Type B pancreatic cell (in vitro differentiated cells): ENCODE measurements around the gene PTGES2. TPM values are rescaled to one million over a fixed set of nuclear protein-coding genes. Genes with fewer than 3 reads are reported as not detected.

Experiments
- DNase-seq: peaks from one replicate; pipeline ENCODE4 v3.0.0; 2021; ENCODE audit warnings: mixed read lengths; ENCODE audit not compliant: unreplicated experiment; ENCODE audit errors: extremely low spot score
- H3K27ac Mint-ChIP-seq: 2 replicates; pipeline ENCODE4 v1.8.0; 2021; ENCODE audit warnings: mild to moderate bottlenecking, mixed read lengths
- H3K27me3 Mint-ChIP-seq: 2 replicates; pipeline ENCODE4 v1.8.0; 2021; ENCODE audit warnings: mixed read lengths
- H3K36me3 Mint-ChIP-seq: 2 replicates; pipeline ENCODE4 v1.8.0; 2021; ENCODE audit warnings: mixed read lengths
- H3K4me1 Mint-ChIP-seq: one replicate; pipeline ENCODE4 v1.8.0; 2021; ENCODE audit warnings: mixed read lengths; ENCODE audit not compliant: unreplicated experiment
- H3K4me3 Mint-ChIP-seq: 2 replicates; pipeline ENCODE4 v1.8.0; 2021; ENCODE audit warnings: mild to moderate bottlenecking, mixed read lengths
- H3K9me3 Mint-ChIP-seq: 2 replicates; pipeline ENCODE4 v1.8.0; 2021; ENCODE audit warnings: mixed read lengths
- total RNA-seq: library from RNA; stranded (reverse); gene quantifications from 2 replicates; pipeline ENCODE4 v1.2.1, GENCODE V29; 2021; ENCODE audit warnings: low replicate concordance
- TF ChIP-seq, protein P1 (sequence below): fragments of 200-600 bp; sonication (generic); conservative IDR thresholded peaks from 2 replicates; pipeline ENCODE4 v1.5.0; 2021; ENCODE audit warnings: antibody characterized with exemption, mild to moderate bottlenecking

Gene PTGES2
- total RNA-seq, 1 donor from 2014 or later: 67.2 TPM

DNA sequence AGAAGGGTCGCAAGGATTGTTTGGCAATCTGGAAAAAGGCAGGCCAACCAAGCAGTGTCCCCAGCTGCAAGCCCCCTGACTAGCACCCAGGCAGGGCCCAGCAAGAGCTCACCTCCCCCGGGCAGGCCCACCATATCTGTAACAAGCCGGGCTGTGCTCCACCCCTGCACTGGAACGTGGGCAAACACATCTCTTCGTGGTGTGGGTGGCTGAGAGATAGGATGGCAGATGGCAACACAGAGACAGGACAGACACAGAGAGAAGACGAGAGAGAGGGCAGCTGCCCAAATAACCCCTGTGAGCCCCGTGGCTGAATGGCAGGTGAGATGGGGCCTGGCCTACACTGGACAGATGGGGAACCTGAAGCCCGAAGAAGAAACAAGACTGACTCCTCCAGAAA lies 42.0 kb upstream of the PTGES2 start:
- Mint-ChIP-seq H3K4me3 (no peak overlapping the region), H3K4me1 (no peaks in the 10 kb centered on the region), H3K27ac (no peak overlapping the region), H3K9me3 (no peaks in the 10 kb centered on the region), H3K27me3 (no peaks in the 10 kb centered on the region), H3K36me3 (peaks cover 13% of the 10 kb centered on the region)
- DNase-seq: no peak
- TF ChIP-seq, protein P1, sequence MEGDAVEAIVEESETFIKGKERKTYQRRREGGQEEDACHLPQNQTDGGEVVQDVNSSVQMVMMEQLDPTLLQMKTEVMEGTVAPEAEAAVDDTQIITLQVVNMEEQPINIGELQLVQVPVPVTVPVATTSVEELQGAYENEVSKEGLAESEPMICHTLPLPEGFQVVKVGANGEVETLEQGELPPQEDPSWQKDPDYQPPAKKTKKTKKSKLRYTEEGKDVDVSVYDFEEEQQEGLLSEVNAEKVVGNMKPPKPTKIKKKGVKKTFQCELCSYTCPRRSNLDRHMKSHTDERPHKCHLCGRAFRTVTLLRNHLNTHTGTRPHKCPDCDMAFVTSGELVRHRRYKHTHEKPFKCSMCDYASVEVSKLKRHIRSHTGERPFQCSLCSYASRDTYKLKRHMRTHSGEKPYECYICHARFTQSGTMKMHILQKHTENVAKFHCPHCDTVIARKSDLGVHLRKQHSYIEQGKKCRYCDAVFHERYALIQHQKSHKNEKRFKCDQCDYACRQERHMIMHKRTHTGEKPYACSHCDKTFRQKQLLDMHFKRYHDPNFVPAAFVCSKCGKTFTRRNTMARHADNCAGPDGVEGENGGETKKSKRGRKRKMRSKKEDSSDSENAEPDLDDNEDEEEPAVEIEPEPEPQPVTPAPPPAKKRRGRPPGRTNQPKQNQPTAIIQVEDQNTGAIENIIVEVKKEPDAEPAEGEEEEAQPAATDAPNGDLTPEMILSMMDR: no peak

DNA sequence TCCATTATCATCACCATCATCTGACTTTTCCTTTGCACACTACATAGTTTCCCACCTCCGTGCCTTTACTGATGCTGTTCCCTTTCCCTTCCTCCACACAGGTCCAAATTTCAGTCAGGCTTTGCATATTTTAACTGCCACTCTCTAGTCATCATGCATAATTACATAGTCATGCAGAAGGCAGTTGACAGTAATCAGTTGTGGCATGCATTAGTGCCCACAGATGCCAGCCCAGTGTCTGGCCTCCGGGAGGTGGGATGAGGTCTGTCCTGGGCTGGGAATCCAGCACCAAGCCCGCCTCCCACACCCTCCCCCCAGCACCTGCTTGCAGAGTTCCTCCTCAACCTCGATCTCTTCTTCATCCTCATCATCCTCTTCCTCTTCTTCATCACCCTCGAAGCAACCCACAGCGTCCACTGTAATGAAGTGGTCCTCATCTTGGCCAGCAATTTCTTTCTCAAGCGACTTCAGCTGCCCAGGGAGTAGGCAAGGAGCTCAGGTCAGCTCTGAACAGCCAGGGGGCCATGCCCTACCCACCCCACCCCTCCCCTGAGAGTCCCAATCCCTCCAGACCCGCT lies 41.3 kb upstream of the PTGES2 start:
- Mint-ChIP-seq H3K36me3 (peaks cover 13% of the 10 kb centered on the region), H3K27ac (no peak overlapping the region), H3K4me3 (no peak overlapping the region), H3K4me1 (no peaks in the 10 kb centered on the region), H3K27me3 (no peaks in the 10 kb centered on the region), H3K9me3 (no peaks in the 10 kb centered on the region)
- TF ChIP-seq, protein P1: no peak
- DNase-seq: no peak

DNA sequence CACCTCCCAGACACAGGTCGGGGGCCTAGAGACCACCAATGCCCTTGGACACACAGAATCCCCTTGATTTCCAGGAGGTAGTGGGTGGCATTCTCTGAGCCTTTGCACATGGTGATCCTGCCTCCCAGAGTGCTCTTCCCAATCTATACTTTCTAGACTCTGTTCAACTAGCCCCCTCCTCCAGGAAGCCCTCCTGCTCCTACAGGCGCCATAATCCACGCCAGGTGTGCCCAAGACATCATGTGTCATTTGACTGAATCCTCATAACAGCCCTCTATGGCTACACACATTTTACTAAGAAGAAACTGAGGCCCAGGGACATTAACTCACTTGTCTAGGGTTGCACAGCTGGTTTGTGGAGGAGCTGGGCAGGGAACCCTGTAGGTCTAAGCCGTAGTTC lies 39.7 kb upstream of the PTGES2 start:
- peaks cover 15% of the 10 kb centered on the region for H3K36me3 Mint-ChIP-seq
- no peak overlapping the region for H3K27ac Mint-ChIP-seq
- H3K4me1 Mint-ChIP-seq: peaks cover 5% of the 10 kb centered on the region
- no peak for DNase-seq
- H3K4me3 Mint-ChIP-seq: no peak overlapping the region
- TF ChIP-seq, protein P1: no peak
- no peaks in the 10 kb centered on the region for H3K9me3 Mint-ChIP-seq
- no peaks in the 10 kb centered on the region for H3K27me3 Mint-ChIP-seq

DNA sequence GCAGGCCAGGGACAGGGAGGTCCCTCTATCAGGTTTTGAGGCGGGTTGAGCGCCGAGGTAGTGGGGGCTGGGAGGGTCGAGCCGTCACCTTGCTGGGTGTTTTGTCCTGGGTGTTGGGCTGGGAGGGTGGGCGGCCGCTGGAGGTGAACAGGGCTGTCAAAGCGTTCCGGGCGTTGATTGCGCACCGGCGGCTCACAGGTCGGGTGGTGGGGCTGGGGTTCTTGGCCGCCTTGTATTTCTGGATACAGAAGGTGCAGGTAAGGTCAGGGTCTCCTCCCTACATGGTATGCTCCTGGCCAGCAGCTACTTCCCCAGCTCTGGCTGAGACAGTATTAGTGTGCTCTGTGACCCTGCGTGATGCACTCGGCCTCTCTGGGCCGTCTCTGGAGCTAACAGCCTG lies 38.6 kb upstream of the PTGES2 start:
- Mint-ChIP-seq H3K27me3 (no peaks in the 10 kb centered on the region), H3K9me3 (no peaks in the 10 kb centered on the region), H3K4me3 (no peak overlapping the region), H3K27ac (no peak overlapping the region), H3K36me3 (peaks cover 16% of the 10 kb centered on the region), H3K4me1 (peaks cover 8% of the 10 kb centered on the region)
- TF ChIP-seq, protein P1: no peak
- no peak for DNase-seq

DNA sequence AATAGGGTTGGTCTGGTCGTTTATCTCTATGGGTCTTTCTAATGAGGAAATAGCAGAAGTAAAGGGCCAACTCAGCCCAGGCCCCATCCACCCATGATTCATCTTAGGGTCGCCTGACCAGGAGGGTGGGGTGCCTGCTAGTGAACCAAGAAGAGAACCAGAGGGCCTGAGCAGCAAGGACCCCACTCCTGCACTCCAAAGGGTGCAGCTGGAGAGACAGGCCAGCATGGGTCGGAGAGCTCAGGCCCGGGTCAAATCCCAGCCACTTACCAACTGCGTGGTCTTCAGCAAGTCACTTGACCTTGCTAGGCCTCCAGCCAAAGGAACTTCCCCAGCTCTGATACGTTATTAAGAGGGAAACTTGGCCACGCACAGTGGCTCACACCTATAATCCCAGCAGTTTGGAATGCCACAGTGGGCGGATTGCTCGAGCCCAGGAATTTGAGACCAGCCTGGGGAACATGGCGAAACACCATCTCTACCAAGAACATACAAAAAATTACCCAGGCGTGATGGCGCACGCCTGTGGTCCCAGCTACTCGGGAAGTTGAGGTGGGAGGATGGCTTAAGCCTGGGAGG lies 36.9 kb upstream of the PTGES2 start:
- H3K27ac Mint-ChIP-seq: no peak overlapping the region
- no peak for DNase-seq
- no peaks in the 10 kb centered on the region for H3K9me3 Mint-ChIP-seq
- H3K4me1 Mint-ChIP-seq: peaks cover 11% of the 10 kb centered on the region
- TF ChIP-seq, protein P1: no peak
- H3K4me3 Mint-ChIP-seq: no peak overlapping the region
- peaks cover 16% of the 10 kb centered on the region for H3K36me3 Mint-ChIP-seq
- H3K27me3 Mint-ChIP-seq: no peaks in the 10 kb centered on the region
